Midbrain (tissue), 1 donor: ENCODE measurements around the gene ARAP1.
A peak's percentile ranks its signal among the peaks of the same experiment; 100 is the strongest.

ENCODE experiments used
- DNase-seq: peaks from one replicate; lab custom pipeline; 2025; lab: John Stamatoyannopoulos, UW

The ARAP1 gene

DNA sequence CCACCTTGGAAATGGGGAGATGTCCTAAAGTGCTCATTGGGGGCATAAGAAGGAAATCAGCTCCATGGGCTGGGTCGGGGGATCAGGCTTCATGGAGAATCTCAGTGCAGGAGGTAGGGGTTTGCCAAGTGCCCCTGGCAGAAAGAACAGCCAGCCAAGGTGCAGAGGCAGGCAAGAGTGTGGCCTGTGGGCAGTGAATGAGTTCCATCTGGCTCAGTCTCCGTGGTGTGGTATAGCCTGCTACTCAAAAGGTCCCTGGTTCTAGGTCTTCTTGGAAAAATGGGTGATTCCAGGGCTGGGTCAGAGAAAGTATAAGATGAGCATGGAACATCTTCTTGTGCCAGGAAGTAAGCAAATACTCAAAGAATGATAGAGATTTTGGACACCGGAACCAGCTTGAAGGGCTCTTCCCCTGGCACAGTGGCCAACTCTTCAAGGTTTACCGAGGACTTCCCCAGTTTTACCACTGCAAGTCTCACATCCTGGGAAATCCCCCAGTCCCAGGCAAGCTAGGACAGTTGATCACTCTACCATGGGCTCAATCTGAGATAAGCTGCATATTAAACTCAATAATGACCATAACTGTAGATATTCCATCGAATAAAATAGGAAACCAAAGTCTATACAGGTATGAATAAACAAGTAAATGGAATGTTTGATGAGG, 10.6 kb upstream of the ARAP1 start:
- DNase-seq: no peak

DNA sequence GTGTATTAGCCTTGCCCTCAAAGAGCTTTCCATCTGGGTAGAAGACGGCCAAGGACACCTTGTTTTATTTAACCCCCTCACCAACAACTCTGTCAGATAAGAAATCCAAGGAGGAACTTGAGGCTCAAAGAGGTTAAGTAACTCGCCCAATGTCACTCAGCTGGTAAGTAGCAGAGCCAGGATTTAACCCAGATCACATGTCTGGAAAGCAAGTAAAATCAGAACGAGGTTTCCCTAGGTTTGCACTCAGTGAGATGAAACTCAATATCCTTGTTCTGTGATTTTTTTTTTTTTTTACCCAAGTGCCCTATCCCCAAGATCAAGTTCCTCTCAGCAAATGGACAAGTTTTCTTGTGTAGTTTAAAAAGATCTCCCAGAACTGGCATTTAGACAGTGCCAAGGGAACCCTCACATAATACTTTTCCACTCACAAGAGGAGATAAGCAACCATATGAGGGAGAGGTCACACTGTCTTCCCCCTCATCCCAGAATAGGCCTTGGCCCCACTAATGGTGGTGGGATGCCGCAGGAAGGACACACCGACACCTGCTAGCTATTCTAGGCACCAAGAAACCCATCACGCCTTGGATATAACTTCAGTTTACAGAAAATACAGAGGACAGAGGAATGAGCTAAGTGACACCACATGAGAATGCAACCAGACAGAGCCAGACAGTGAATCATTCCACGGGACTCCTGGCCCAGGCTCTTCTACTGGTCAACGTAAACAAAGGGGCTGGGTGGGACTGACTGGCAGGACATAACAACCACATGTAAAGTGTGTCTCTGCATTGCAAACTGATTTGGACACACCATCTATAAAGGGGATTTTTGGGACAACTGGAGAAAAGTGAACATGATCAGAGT, 8.6 kb upstream of the ARAP1 start:
- no peak for DNase-seq

DNA sequence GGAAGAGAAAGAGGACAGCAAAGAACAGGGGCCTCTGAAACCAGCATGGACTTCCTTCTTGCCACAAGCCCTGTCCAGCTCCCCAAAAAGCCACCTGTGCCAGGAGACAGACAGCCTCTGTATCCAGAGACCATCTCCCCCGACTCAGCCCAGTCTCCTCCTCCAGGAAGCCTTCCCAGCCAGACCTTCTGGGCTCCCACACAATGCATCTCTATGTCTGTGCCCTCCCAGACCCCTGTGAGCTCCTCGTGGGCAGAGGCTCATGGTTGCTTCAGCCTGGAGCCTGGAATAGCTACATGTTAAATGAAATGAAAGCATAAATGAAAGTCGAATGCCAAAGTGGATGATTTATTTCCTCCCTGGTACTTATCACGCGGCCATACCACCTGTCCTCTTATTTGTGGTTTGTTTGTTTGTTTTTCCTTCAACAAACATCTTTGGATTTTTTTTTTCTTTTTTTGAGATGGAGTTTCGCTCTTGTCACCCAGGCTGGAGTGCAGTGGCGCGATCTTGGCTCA, 7.3 kb upstream of the ARAP1 start:
- no peak for DNase-seq

DNA sequence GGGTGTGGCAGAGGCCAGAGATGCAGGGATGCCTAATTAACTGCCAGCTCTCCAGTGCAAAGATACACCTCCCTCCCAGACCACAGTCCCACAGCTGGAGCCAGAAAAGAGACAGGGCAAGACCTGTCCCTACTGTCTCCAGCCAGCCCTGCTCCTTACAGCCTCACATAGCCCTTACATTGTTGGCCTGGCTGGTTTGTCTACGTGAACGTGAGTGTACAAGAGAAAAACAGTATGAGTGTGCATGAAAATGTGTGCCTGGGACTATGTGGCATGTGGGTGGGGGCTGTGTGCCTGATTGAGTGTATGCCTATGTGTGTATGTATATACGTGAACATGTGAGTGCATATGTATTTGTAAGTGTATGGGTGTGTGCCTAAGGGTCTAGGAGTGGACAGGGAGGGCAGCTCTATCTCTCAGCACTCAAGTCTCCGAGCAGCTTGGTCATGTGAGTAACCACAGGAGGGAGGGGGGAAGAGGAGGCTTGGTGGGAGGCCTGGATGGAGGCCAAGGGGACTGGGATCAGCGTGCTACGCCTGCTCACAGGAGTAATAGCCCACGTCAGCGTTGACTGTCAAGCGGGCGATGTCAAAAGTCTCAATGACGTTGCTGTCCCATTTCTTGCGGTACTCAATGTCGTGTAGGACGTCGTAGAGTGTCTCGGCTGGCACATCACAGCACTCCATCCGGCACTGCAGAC, 6.6 kb upstream of the ARAP1 start:
- peak; percentile 8 for DNase-seq

DNA sequence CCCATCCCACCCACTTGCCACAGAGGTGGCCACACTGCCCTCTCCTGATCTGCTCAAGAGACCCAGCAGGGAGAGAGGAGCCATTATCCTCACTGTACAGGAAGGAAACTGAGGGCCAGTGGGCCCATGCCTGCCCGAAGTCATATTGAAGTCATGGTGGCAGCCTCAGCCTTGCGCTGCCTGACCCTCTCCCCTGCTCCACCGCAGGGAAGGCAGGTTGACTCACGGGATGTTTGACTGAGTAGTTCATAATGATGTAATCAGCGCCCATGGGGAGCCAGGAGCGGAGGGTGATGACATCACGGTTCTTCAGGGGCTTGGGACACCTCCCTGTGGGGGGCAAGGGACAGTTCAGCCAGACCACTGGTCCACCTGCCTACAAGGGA, 6.1 kb upstream of the ARAP1 start:
- DNase-seq: no peak

DNA sequence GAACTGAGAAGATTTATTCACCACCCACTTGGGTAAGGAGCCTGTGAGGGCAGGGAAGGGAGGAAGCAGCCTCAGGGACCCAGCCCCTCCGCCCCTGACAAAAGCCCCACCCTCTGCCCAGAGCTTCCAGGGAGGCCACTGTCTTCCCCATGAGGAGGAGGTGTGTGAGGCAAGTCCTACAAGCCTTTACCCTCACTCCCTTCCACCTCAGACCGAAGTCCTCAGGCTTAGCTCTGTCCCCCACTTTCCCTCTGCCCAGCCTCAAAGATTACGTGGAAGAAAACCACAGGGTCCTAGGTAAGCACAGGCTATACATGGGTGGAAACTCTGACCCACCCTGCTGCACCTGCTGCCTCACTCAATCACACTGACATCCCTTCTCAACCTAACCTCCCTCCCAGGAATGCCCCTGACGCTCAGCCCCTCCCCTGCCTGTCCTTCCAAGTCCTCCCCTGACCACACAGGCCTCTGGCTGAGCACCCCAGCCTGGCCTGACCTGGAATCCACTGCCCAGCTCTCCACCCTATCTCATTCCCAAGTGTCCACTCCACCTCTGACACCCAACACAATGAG, 3.6 kb upstream of the ARAP1 start:
- no peak for DNase-seq

DNA sequence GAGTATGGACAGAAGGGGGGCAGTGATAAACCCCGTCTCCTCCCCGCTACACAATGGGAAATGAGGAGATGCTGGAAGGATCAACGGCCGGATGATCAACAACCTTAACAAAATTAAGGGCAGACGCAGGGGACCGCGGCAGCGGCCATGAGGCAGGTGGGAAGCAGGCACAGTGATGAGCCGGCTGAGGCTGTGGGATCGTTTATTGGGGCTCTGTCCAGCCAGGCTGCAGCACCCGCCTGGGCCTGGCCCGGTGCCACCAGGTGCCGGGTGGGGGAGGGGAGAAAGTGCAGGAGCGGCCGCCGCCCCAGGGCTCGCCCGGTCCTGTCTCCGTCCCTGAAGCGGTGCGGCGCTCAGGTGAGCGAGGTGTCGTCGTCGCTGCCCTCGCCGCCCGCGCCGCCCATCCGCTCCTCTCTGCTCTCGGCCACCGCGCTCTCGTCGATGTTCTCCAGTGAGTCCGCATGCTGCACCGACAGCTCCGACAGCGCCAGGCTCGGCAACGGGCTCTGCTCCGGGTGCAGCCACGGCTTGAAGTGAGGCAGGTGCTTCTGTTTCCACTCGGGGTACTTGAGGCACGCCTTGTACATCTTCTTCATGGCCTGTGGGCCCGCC, 2.4 kb upstream of the ARAP1 start:
- no peak for DNase-seq

DNA sequence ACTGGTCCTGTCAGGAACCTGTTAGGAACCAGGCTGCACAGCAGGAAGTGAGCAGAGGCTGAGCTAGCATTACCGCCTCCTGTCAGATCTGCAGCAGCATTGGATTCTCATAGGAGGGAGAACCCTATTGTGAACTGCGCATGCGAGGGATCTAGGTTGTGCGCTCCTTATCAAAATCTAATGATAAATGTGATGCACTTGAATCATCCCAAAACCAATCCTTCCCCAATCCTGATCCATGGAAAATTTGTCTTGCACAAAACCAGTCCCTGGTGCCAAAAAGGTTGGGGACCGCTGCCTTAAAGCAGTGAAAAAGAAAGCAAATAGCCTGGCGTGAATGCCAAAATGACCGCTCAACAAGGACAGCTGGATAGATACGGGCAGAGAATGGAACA, 1.9 kb upstream of the ARAP1 start:
- no peak for DNase-seq

DNA sequence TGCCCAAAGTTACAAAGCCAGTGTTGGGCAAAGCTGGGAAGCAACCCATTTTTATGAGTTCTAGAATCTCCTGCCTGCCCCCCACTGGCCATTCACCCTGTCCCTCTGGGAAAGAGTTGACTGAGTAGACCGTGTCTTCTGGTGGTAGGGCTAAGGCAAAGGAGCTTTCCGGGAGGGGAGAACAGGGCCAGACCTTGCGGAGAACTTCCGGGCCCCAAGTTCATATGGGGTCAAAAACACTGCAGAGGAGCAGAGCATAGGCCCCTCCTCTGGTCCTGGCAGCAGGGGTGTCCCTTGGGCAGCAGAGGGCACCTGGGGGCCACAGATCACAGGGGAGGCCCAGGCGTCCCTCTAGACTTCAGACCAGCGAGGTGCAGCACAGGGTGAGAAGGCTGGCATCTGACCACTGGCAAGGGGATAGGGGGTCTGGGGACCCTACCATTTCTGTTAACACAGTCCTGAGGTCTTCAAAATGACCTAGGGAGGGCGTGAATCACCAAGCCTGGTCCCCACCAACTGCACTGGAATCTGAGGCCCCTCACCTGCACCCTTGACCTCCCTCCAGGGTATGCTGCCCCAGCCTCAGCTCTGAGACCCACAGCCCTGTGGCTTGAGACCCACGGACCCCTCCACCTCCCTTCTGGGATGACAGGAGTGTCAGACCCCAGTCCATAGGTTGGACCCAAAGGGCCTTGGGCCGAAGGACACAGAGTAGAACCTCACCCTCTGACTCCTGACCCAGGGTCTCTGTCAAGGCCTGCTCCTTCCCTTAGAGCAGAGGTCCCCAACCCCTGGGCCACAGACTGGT, 1.3 kb upstream of the ARAP1 start:
- DNase-seq: peak; percentile 59

DNA sequence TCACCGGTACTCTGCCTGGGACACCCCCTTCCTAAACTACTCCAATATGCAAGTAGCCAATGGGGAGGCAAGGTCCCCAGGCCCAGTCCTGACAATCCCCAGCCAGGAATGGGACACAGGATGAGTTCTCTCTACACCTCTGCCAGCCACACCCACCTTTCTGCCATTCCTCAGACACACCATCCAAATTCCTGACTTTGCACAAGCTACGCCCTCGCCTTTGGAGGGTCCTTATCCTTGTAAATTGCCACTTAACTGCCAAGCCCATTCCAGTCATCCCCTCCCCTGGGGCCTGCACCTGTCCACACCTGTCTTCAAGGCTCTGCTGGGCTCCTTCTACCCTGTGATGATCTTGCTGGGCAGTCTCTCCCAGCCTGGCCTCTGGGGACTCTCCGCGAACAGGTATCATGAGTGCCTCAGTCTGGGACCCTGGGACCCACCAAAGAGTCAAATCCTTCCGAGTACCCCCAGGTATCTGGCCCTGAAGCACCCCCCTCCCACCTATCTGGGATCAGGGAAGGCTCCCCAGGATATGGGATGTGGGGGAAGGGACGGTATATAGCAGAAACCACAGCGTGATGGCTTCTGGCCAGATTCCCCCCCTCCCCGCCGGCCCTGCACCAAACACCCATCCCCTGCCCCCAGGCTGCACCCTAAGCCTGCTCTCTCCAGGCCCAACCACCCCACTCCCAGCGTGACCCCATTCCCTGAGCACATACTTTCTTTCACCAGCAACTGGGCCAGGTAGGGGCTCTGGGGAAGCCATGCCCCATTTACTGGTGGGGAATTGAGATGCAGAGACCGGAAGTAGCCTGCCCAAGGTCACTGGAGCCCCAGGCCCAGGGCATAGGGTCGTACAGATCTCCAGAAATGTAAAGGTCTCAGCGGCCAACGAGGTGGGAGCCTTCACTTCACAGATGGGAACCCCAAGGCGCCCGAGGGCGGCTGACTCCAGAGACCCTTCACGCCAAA, 806 bp downstream of the ARAP1 start:
- no peak for DNase-seq

DNA sequence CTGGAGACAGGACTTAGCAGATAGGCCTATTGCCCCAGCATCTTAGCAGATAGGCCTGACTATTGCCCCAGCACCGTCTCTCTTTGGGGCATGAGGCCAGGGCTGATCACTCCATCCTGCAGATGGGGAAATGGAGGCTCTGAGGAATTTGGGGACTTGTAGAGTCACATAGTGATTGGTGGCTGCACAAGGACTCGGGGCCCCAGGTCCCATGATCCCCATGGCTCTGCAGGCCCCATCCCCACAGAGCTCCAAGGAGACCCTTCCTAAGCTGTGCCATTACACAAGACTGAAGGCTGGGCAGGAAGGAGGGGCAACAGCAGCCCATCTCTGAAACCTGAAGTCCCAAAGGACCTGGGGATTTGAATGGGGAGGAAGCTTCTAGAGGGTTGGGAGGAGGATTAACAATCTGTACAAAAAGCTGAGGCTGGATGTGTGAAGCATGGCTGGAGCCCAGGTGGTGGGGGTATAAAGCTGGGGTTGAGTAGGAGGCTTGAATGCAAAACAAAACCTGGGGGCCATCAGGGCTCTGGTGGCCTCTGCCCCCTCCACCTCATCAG, 1.6 kb downstream of the ARAP1 start:
- DNase-seq: peak; percentile 46

DNA sequence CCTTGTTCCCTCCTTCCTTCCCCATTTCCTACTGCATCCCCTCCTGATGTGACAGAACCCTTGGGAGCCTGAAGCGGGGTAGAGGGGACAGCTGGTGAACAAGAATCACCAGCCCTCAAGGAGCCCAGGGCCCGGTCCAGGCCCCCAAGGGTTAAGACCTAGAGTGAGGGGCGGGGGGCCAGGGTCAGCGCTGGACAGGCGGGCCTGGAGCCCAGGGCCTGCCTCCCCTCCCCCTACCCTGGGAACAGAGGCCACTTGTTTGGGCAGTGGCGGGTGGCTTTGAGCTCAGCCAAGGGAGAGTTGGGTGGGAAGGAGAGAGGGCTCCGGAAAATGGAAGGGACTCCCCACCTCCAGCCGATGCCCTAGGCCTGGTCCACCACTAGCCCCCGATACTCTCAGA, 2.1 kb downstream of the ARAP1 start:
- peak; percentile 70 for DNase-seq

DNA sequence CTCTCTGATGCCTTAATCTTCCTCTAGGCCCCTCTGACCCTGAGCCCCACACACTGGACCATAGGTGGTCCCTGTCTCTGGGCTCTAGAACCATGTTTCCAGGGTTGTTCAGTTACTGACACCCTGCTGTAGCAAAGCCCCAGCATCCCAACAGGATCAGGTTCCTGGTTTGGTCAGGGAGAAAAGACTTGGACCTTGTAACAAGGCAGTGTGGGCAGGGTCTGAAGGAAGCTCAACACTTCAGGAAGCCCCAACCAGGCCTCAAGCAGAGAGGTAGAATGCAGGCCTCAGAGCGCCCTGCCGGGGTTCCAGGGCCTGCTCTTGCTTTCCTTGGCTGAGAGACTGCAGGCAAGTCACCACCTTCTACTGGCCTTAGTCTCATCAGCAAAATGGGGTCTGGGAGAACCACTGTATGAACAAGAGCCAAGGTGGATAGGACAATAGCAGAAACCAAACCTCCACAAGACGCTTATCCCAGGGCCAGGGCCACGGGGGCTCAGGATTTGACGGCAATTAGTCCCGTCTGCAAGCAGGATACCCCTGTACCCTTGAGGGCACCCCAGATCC, 4.8 kb downstream of the ARAP1 start:
- no peak for DNase-seq

DNA sequence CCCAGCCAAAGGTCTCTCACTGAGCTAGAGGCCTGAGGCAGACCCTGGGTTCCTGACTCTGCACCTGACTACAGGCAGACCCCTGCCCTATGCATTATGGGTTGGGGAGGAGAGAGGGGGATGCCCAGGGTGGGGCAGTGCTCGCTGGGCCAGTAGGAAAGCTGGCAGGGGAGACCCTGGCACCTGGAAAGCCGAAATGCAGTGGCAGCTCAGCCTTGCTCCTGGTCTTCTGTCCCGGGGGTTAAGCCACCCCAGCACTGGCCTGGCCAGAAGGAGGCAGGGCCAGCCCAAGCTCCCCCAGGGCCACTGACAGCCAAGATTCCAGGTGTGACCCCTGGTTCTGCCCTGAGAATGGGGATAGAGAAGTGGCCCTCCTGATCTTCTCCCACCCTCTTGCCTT, 5.4 kb downstream of the ARAP1 start:
- no peak for DNase-seq

DNA sequence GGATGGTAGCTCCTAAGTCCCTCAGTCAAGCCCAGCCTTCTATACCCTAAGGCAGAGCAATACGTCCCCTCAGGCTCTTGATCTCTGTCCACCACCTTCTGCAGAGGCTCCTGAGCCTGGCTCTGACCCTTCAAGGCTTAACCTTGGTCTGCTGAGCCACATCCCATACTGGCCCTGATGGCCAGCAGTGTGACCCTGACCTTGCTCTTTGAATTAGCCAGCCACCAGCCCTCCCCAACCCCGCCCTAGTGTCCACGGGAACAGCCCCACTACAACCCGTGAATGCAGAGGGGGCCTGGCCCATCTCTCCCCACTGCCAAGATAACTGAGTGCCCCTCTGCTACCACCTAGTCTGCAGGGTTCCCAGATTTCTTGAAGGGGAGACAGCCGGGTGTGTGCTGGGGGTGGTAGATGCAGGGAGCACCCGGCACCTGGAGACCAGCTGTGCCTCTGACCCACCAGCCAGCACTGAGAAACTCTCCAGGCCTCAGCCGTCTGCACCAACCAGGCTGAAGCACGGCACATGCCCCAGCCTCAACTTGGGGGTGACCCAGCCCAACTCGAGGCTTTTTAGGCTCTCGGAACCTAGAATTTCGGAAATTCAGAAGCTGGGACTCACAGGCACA, 6.2 kb downstream of the ARAP1 start:
- no peak for DNase-seq

DNA sequence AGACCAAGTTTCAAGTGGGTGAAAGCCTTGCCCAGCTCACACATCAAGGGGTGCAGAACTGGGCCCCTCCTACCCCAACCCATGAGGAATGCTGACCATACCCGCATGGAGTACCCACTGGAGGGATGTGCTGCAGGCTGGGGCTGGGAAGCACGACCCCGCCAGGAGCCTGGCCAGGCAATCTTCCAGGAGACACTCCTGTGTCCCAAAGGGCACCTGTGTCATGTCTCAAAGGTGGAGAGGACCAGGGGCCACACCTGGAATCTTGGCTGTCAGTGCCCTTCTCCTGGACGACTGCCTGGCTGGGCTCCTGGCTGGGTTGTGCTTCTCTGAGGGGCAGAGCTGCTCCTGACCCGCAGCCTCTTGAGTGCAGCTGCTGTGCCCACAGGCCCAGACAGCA, 6.7 kb downstream of the ARAP1 start:
- DNase-seq: no peak

DNA sequence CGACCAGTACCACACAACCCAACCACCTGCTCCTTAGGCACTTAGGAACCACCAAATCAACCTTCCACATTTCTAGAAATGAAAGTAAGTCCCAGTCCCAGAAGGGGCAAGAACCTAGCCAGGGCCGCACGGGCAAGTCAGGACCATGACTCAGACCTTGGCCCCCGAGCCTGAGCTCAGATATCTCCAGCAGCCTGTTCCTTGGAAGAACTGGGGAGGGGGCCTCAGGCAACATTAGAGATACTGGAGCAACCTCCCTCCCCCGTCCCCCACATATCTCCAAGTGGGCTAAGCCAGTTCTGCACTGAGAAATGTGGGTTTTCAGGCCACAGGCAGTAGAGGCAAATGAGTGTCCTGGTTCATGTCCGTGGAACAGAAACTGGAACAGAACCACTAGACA, 7.7 kb downstream of the ARAP1 start:
- DNase-seq: no peak

DNA sequence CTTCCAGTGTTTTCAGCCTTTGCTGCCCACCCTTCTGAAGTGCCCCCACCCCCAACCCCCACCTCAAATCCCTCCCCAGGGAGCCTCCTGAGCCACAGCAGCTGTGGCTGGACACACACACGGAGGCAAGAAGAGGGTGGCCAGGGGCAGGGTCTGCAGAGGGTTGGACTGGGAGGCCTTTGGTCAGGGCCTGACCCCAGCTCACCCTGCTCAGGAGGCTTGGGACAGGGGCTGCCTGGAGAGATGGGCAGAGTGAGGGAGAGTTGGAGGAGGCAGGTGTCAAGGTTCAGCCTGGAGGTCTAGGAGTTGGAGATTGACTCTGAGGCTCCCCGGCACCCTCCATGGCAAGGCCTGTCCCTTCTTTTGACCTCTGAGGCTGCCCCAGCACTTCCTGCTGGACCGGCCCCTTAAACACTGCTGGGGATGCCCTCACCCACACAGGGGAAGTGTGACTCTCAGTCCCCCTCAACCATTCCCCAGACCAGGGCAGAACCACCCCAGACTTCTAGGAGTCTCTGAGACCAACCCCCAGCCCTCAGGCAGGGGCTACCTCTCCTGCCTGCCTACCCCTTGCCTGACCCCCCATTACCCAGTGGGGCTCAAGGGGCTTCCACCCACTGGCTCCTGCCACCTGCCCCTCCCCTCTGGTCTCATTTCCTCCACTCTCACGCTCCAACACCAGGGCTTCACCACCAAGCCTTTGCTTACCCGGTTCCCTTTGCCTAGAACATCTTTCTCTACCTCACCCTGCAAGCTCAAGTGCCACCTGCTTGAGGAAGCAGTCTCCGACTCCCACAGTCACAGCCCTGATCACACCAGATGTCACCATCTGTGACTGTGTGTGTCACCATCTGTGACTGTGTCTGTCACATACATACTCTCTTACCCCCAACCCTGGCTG, 8.6 kb downstream of the ARAP1 start:
- DNase-seq: no peak
